Jurkat, Clone E6-1 (cell line): Measurements from ENCODE around the gene UBR7.

Source experiments
- DNase-seq: peaks from one replicate; pipeline ENCODE4 v3.0.0-alpha.2; 2011; ENCODE audit warnings: low read depth, low spot score
- H3K4me3 ChIP-seq: 2 replicates; pipeline ENCODE4 v1.5.1; 2011; ENCODE audit warnings: mild to moderate bottlenecking, low read length, control low read depth, moderate library complexity

Gene UBR7

GRCh38 chr14:93239869-93240677 lies 33.0 kb downstream of the UBR7 start:
- H3K4me3 ChIP-seq: no peak overlapping the region
- no peak for DNase-seq

- no peak overlapping the region for H3K4me3 ChIP-seq
- no peak for DNase-seq
Measured at GRCh38 chr14:93240678-93241000, 33.6 kb downstream of the UBR7 start.

GRCh38 chr14:93245764-93246420 lies 38.8 kb downstream of the UBR7 start:
- DNase-seq: no peak
- H3K4me3 ChIP-seq: no peak overlapping the region

- H3K4me3 ChIP-seq: no peak overlapping the region
- no peak for DNase-seq
Measured at GRCh38 chr14:93246534-93246933, 39.5 kb downstream of the UBR7 start.

- DNase-seq: no peak
- H3K4me3 ChIP-seq: no peak overlapping the region
Measured at GRCh38 chr14:93249128-93249831, 42.2 kb downstream of the UBR7 start.

GRCh38 chr14:93262446-93262845 lies 55.4 kb downstream of the UBR7 start:
- DNase-seq: peak; percentile 35
- no peak overlapping the region for H3K4me3 ChIP-seq

GRCh38 chr14:93263416-93263815 lies 56.4 kb downstream of the UBR7 start:
- no peak for DNase-seq
- no peak overlapping the region for H3K4me3 ChIP-seq

GRCh38 chr14:93266127-93266526 lies 59.1 kb downstream of the UBR7 start:
- no peak for DNase-seq
- no peak overlapping the region for H3K4me3 ChIP-seq

- DNase-seq: no peak
- H3K4me3 ChIP-seq: no peak overlapping the region
Measured at GRCh38 chr14:93267149-93267711, 60.2 kb downstream of the UBR7 start.

GRCh38 chr14:93268406-93268805 lies 61.4 kb downstream of the UBR7 start:
- DNase-seq: no peak
- H3K4me3 ChIP-seq: no peak overlapping the region

- DNase-seq: no peak
- no peak overlapping the region for H3K4me3 ChIP-seq
Measured at GRCh38 chr14:93269341-93270068, 62.4 kb downstream of the UBR7 start.

GRCh38 chr14:93271111-93271510 lies 64.1 kb downstream of the UBR7 start:
- no peak overlapping the region for H3K4me3 ChIP-seq

GRCh38 chr14:93274055-93274806 lies 67.2 kb downstream of the UBR7 start:
- H3K4me3 ChIP-seq: no peak overlapping the region
- no peak for DNase-seq

More at GRCh38 chr14:93271111-93271510, 64.1 kb downstream of the UBR7 start:
- no peak for DNase-seq

- H3K4me3 ChIP-seq: no peak overlapping the region
- DNase-seq: no peak
Measured at GRCh38 chr14:93276031-93276716, 69.1 kb downstream of the UBR7 start.
